ENCODE measurements around the gene GPR85. TPM values are rescaled to one million over a fixed set of nuclear protein-coding genes. Genes with fewer than 3 reads are reported as not detected.

Gene GPR85
- total and polyA plus RNA-seq, 2 of the 4 experiments (the other 2 are of a cell fraction) = 1.7 to 5.4 TPM

DNA sequence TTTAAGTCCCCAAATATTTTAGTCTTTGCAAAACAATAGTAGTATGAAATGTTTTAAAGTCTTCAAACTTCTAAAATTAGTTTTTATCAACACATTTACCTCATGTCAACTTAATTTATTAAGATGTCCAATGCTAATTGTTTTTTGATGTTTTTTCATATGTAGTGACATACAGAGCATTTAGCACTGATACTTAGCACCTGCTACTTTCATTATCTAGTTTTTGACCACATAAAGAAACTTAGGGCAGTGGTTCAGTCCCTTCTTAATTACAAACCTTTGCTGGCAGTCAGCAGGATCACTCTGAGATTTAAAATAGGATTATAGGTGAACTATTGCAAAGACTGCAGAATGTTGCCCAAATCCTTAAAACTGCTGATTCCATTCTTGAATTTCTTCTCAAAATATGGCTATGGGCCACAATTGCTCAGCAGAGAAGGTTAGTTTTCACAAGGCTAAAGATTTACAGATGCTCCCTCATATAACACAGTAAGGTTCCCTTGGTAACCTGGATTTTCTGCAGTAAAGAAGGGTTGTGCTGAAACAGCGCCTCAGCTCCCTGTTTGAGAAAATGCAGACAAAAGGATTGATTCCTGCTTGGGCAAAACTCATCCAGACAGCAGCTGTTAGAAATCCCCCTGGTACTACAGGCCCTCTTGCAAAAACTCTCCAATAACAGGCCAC is 3.4 kb downstream of the GPR85 start:
- Histone ChIP-seq H2BK5ac (ENCODE audit: low read depth, low read length, poor library complexity, severe bottlenecking) (no peak overlapping the region), H2AFZ (replicated peaks; ENCODE audit: low read length, poor library complexity) (no peak overlapping the region), H3K4me1 (ENCODE audit: control insufficient read depth, insufficient read depth, low read length) (0 out of 2 replicates have a peak, but pooled peaks cover 3% of the 10 kb centered on the region), H2BK20ac (ENCODE audit: low read depth, low read length) (no peak overlapping the region), H3K9me1 (ENCODE audit: insufficient read depth, low read length) (no peaks in the 10 kb centered on the region; the same call in 1 of the 2 replicates), H4K91ac (ENCODE audit: insufficient read depth, low read depth, low read length) (no peak overlapping the region), H3K23ac (ENCODE audit: low read depth, low read length) (no peak overlapping the region), H3K27ac (ENCODE audit: insufficient read depth, low read length) (no peak overlapping the region), H3K4me3 (ENCODE audit: insufficient read depth, low read depth, low read length) (no peak overlapping the region), H3K4me2 (ENCODE audit: low read depth, low read length) (no peak overlapping the region), H3K18ac (ENCODE audit: low read depth, low read length) (no peak overlapping the region), H3K36me3 (ENCODE audit: control insufficient read depth, insufficient read depth, low read length) (no peaks in the 10 kb centered on the region), H3K79me1 (ENCODE audit: low read depth in 1 of 2, low read length in 2 of 2) (no peaks in the 10 kb centered on the region), H2AK9ac (replicated peaks; ENCODE audit: low read depth, low read length, poor library complexity) (no peak overlapping the region), H2BK120ac (ENCODE audit: low read depth, low read length) (no peak overlapping the region), H4K20me1 (ENCODE audit: insufficient read depth, low read length) (no peaks in the 10 kb centered on the region), H3K56ac (ENCODE audit: extremely low read depth, insufficient read depth, low read length) (no peak overlapping the region), H3K9me3 (ENCODE audit: control insufficient read depth, insufficient read depth, low read length) (no peaks in the 10 kb centered on the region), H4K8ac (ENCODE audit: low read depth in 2 of 2, low read length in 2 of 2) (no peak overlapping the region), H3K14ac (replicated peaks; ENCODE audit: low read depth, low read length) (no peak overlapping the region), H3K4ac (ENCODE audit: low read depth, low read length) (no peak overlapping the region), H3K9ac (ENCODE audit: low read depth, low read length) (no peak overlapping the region), H3K27me3 (ENCODE audit: control insufficient read depth, insufficient read depth, low read length) (no peaks in the 10 kb centered on the region), H4K5ac (ENCODE audit: low read depth, low read length) (no peak overlapping the region), H2AK5ac (ENCODE audit: low read depth, low read length) (no peak overlapping the region), H2BK15ac (ENCODE audit: low read depth, low read length) (no peak overlapping the region)
- POLR2A ChIA-PET (ENCODE audit: unreplicated experiment) = no interaction called here
- ATAC-seq (ENCODE audit: low read depth) = no peak
- in situ Hi-C loops (cut with MboI; ENCODE audit: low sequenced_read_pairs) (no loop called here), dilution Hi-C loops (cut with HindIII; ENCODE audit: low sequenced_read_pairs, unreplicated experiment) (no loop called here), intact Hi-C loops (cut with micrococcal nuclease) (loop anchor here (10.0 kb wide), 1 partner anchor 342 kb away; no protein-coding TSS in a partner anchor)
- TF ChIP-seq MAFK (IDR thresholded peaks at IDR 0.05; ENCODE audit: low read depth, low read length) (no peak), CHD1 (IDR thresholded peaks at IDR 0.05; ENCODE audit: low read depth, low read length) (no peak), FOS (IDR thresholded peaks at IDR 0.05; ENCODE audit: low read depth, low read length) (no peak)
- BruUV-seq (replicated peaks) = no TSS peak
- WGBS, 2 experiments (ENCODE audit: extremely low coverage in 2 of 2, insufficient read length in 1 of 2) = no CpG with 5 or more reads among the region's 1 CpG
- CTCF ChIA-PET = no interaction called here
- no peak for DNase-seq

Data from IMR-90 (cell line).